ENCODE data around the gene HMX1.

Gene HMX1

GRCh38 chr4:8837181-8837841, 34.3 kb downstream of the HMX1 start:
- no peaks in the 10 kb centered on the region for H3K4me1 ChIP-seq (ENCODE audit: control insufficient read depth, insufficient read depth, low read length)
- no peak overlapping the region for H3K4me3 ChIP-seq (ENCODE audit: low read length in 2 of 2)
- H3K36me3 ChIP-seq (ENCODE audit: control insufficient read depth in 2 of 2, insufficient read depth in 2 of 2, low read length in 2 of 2): no peaks in the 10 kb centered on the region
- H3K9me3 ChIP-seq (ENCODE audit: control insufficient read depth in 2 of 2, low read length in 2 of 2): no peaks in the 10 kb centered on the region
- no peak overlapping the region for H3K27ac ChIP-seq (ENCODE audit: low read length)
- no peak overlapping the region for H3K9ac ChIP-seq (ENCODE audit: low read length in 2 of 2)
- peaks cover 4 to 11% of the 10 kb centered on the region in 2 donors for H3K27me3 ChIP-seq (ENCODE audit: control insufficient read depth in 1 of 2, insufficient read depth in 2 of 2, low read length in 2 of 2)

GRCh38 chr4:8836664-8837171, 34.9 kb downstream of the HMX1 start:
- Histone ChIP-seq H3K9ac (ENCODE audit: low read length in 2 of 2) (no peak overlapping the region), H3K4me3 (ENCODE audit: low read length in 2 of 2) (no peak overlapping the region), H3K4me1 (ENCODE audit: control insufficient read depth, insufficient read depth, low read length) (no peaks in the 10 kb centered on the region), H3K27me3 (ENCODE audit: control insufficient read depth in 1 of 2, insufficient read depth in 2 of 2, low read length in 2 of 2) (peaks cover 4 to 11% of the 10 kb centered on the region in 2 donors), H3K9me3 (ENCODE audit: control insufficient read depth in 2 of 2, low read length in 2 of 2) (no peaks in the 10 kb centered on the region), H3K27ac (ENCODE audit: low read length) (no peak overlapping the region), H3K36me3 (ENCODE audit: control insufficient read depth in 2 of 2, insufficient read depth in 2 of 2, low read length in 2 of 2) (no peaks in the 10 kb centered on the region)

GRCh38 chr4:8835521-8836365, 35.9 kb downstream of the HMX1 start:
- no peaks in the 10 kb centered on the region for H3K9me3 ChIP-seq (ENCODE audit: control insufficient read depth in 2 of 2, low read length in 2 of 2)
- no peak overlapping the region for H3K9ac ChIP-seq (ENCODE audit: low read length in 2 of 2)
- H3K4me3 ChIP-seq (ENCODE audit: low read length in 2 of 2): no peak overlapping the region
- H3K27me3 ChIP-seq (ENCODE audit: control insufficient read depth in 1 of 2, insufficient read depth in 2 of 2, low read length in 2 of 2): peaks cover 4 to 13% of the 10 kb centered on the region in 2 donors
- no peak overlapping the region for H3K27ac ChIP-seq (ENCODE audit: low read length)
- H3K4me1 ChIP-seq (ENCODE audit: control insufficient read depth, insufficient read depth, low read length): no peaks in the 10 kb centered on the region
- H3K36me3 ChIP-seq (ENCODE audit: control insufficient read depth in 2 of 2, insufficient read depth in 2 of 2, low read length in 2 of 2): no peaks in the 10 kb centered on the region

- H3K4me3 ChIP-seq (ENCODE audit: low read length in 2 of 2): no peak overlapping the region
- no peaks in the 10 kb centered on the region for H3K9me3 ChIP-seq (ENCODE audit: control insufficient read depth in 2 of 2, low read length in 2 of 2)
- peaks cover 4 to 13% of the 10 kb centered on the region in 2 donors for H3K27me3 ChIP-seq (ENCODE audit: control insufficient read depth in 1 of 2, insufficient read depth in 2 of 2, low read length in 2 of 2)
- H3K27ac ChIP-seq (ENCODE audit: low read length): no peak overlapping the region
- no peaks in the 10 kb centered on the region for H3K36me3 ChIP-seq (ENCODE audit: control insufficient read depth in 2 of 2, insufficient read depth in 2 of 2, low read length in 2 of 2)
- H3K4me1 ChIP-seq (ENCODE audit: control insufficient read depth, insufficient read depth, low read length): no peaks in the 10 kb centered on the region
- H3K9ac ChIP-seq (ENCODE audit: low read length in 2 of 2): no peak overlapping the region
These were observed 36.9 kb downstream of the HMX1 start for GRCh38 chr4:8834681-8835220.

GRCh38 chr4:8832113-8832915, 39.3 kb downstream of the HMX1 start:
- Histone ChIP-seq H3K9me3 (ENCODE audit: control insufficient read depth in 2 of 2, low read length in 2 of 2) (no peaks in the 10 kb centered on the region), H3K27ac (ENCODE audit: low read length) (no peak overlapping the region), H3K36me3 (ENCODE audit: control insufficient read depth in 2 of 2, insufficient read depth in 2 of 2, low read length in 2 of 2) (no peaks in the 10 kb centered on the region), H3K9ac (ENCODE audit: low read length in 2 of 2) (no peak overlapping the region), H3K27me3 (ENCODE audit: control insufficient read depth in 1 of 2, insufficient read depth in 2 of 2, low read length in 2 of 2) (peaks cover 0 to 13% of the 10 kb centered on the region in 2 donors), H3K4me1 (ENCODE audit: control insufficient read depth, insufficient read depth, low read length) (no peaks in the 10 kb centered on the region), H3K4me3 (ENCODE audit: low read length in 2 of 2) (no peak overlapping the region)

GRCh38 chr4:8831221-8832112, 40.2 kb downstream of the HMX1 start:
- Histone ChIP-seq H3K9ac (ENCODE audit: low read length in 2 of 2) (no peak overlapping the region), H3K4me1 (ENCODE audit: control insufficient read depth, insufficient read depth, low read length) (no peaks in the 10 kb centered on the region), H3K27me3 (ENCODE audit: control insufficient read depth in 1 of 2, insufficient read depth in 2 of 2, low read length in 2 of 2) (peaks cover 0 to 10% of the 10 kb centered on the region in 2 donors), H3K36me3 (ENCODE audit: control insufficient read depth in 2 of 2, insufficient read depth in 2 of 2, low read length in 2 of 2) (no peaks in the 10 kb centered on the region), H3K4me3 (ENCODE audit: low read length in 2 of 2) (no peak overlapping the region), H3K9me3 (ENCODE audit: control insufficient read depth in 2 of 2, low read length in 2 of 2) (no peaks in the 10 kb centered on the region), H3K27ac (ENCODE audit: low read length) (no peak overlapping the region)

GRCh38 chr4:8830611-8831200, 40.9 kb downstream of the HMX1 start:
- Histone ChIP-seq H3K4me1 (ENCODE audit: control insufficient read depth, insufficient read depth, low read length) (no peaks in the 10 kb centered on the region), H3K36me3 (ENCODE audit: control insufficient read depth in 2 of 2, insufficient read depth in 2 of 2, low read length in 2 of 2) (no peaks in the 10 kb centered on the region), H3K9me3 (ENCODE audit: control insufficient read depth in 2 of 2, low read length in 2 of 2) (no peaks in the 10 kb centered on the region), H3K27me3 (ENCODE audit: control insufficient read depth in 1 of 2, insufficient read depth in 2 of 2, low read length in 2 of 2) (peaks cover 0 to 10% of the 10 kb centered on the region in 2 donors), H3K4me3 (ENCODE audit: low read length in 2 of 2) (no peak overlapping the region), H3K27ac (ENCODE audit: low read length) (no peak overlapping the region), H3K9ac (ENCODE audit: low read length in 2 of 2) (no peak overlapping the region)

GRCh38 chr4:8830056-8830455, 41.6 kb downstream of the HMX1 start:
- no peak overlapping the region for H3K4me3 ChIP-seq (ENCODE audit: low read length in 2 of 2)
- H3K4me1 ChIP-seq (ENCODE audit: control insufficient read depth, insufficient read depth, low read length): no peaks in the 10 kb centered on the region
- H3K9ac ChIP-seq (ENCODE audit: low read length in 2 of 2): no peak overlapping the region

GRCh38 chr4:8829584-8829983, 42.1 kb downstream of the HMX1 start:
- no peaks in the 10 kb centered on the region for H3K9me3 ChIP-seq (ENCODE audit: control insufficient read depth in 2 of 2, low read length in 2 of 2)
- H3K4me1 ChIP-seq (ENCODE audit: control insufficient read depth, insufficient read depth, low read length): no peaks in the 10 kb centered on the region
- H3K36me3 ChIP-seq (ENCODE audit: control insufficient read depth in 2 of 2, insufficient read depth in 2 of 2, low read length in 2 of 2): no peaks in the 10 kb centered on the region
- H3K27me3 ChIP-seq (ENCODE audit: control insufficient read depth in 1 of 2, insufficient read depth in 2 of 2, low read length in 2 of 2): peaks cover 0 to 4% of the 10 kb centered on the region in 2 donors
- H3K27ac ChIP-seq (ENCODE audit: low read length): no peak overlapping the region
- H3K4me3 ChIP-seq (ENCODE audit: low read length in 2 of 2): no peak overlapping the region
- no peak overlapping the region for H3K9ac ChIP-seq (ENCODE audit: low read length in 2 of 2)

More at GRCh38 chr4:8830056-8830455, 41.6 kb downstream of the HMX1 start:
- no peak overlapping the region for H3K27ac ChIP-seq (ENCODE audit: low read length)
- no peaks in the 10 kb centered on the region for H3K9me3 ChIP-seq (ENCODE audit: control insufficient read depth in 2 of 2, low read length in 2 of 2)
- H3K27me3 ChIP-seq (ENCODE audit: control insufficient read depth in 1 of 2, insufficient read depth in 2 of 2, low read length in 2 of 2): peaks cover 0 to 5% of the 10 kb centered on the region in 2 donors
- no peaks in the 10 kb centered on the region for H3K36me3 ChIP-seq (ENCODE audit: control insufficient read depth in 2 of 2, insufficient read depth in 2 of 2, low read length in 2 of 2)
